HAP-1 (cell line): ENCODE data around the gene POLE3.
"Not testable (repeated sequence)": the region's sequence is repeated elsewhere in the genome, so short reads cannot be mapped to it uniquely, and the experiment has no call there.

Source experiments
- DNase-seq, 2 experiments: peaks; one replicate each; pipeline ENCODE4 v3.0.0-alpha.2; 2016 to 2020; ENCODE audit warnings: low spot score in 2 of 2
- H3K27me3 ChIP-seq: fragments of 250-450 bp; sonication (Bioruptor Pico); 2 replicates; pipeline ENCODE4 v1.5.1; 2020; ENCODE audit warnings: low read depth, mild to moderate bottlenecking, moderate library complexity
- H3K36me3 ChIP-seq: fragments of 250-450 bp; sonication (Bioruptor Pico); replicated peaks from 2 replicates; pipeline ENCODE4 v1.5.1; 2020; ENCODE audit warnings: mild to moderate bottlenecking
- H3K4me1 ChIP-seq: fragments of 250-450 bp; sonication (Bioruptor Pico); 2 replicates; pipeline ENCODE4 v1.5.1; 2020; ENCODE audit warnings: mild to moderate bottlenecking
- H3K4me3 ChIP-seq: fragments of 250-450 bp; sonication (Bioruptor Pico); 2 replicates; pipeline ENCODE4 v1.5.1; 2020; ENCODE audit warnings: mild to moderate bottlenecking, moderate library complexity
- H3K9me3 ChIP-seq: fragments of 250-450 bp; sonication (Bioruptor Pico); 2 replicates; pipeline ENCODE4 v1.5.1; 2020; ENCODE audit warnings: mild to moderate bottlenecking, moderate library complexity
- in situ Hi-C: fragments of 300-500 bp; cut with MboI; formaldehyde crosslinking; loops from 3 replicates; pipeline ENCODE4 v1.14.3; 2020; ENCODE audit warnings: low sequenced_read_pairs, inconsistent platforms, mixed read lengths

The POLE3 gene

GRCh38 chr9:113410207-113410864 lies at the start of gene POLE3, which contains the start of gene C9orf43:
Gene POLE3 (minus strand): TSS chr9:113410675. CDS start chr9:113410293, 382 bp downstream.
Gene C9orf43 (plus strand): TSS chr9:113410747. CDS start chr9:113413494, 2,747 bp downstream.
- peaks cover 39% of the 10 kb centered on the region for H3K36me3 ChIP-seq
- H3K4me1 ChIP-seq, result peaks cover 6% of the 10 kb centered on the region
- peak within 1 kb of the TSS; percentile 95 for H3K4me3 ChIP-seq
- no peaks in the 10 kb centered on the region for H3K27me3 ChIP-seq
- H3K9me3 ChIP-seq, result no peaks in the 10 kb centered on the region
- DNase-seq, result peak; percentile 90 to 96
- in situ Hi-C loops, result no loop called here

- no peaks in the 10 kb centered on the region for H3K27me3 ChIP-seq
- no peak overlapping the region for H3K4me3 ChIP-seq
- no peak for DNase-seq
- no peaks in the 10 kb centered on the region for H3K4me1 ChIP-seq
- no peaks in the 10 kb centered on the region for H3K9me3 ChIP-seq
- in situ Hi-C loops, result no loop called here
- no peaks in the 10 kb centered on the region for H3K36me3 ChIP-seq
Observed at GRCh38 chr9:113456235-113456634, 45.8 kb upstream of the POLE3 start.

GRCh38 chr9:113454914-113455761 lies 44.7 kb upstream of the POLE3 start:
- H3K9me3 ChIP-seq, result no peaks in the 10 kb centered on the region
- H3K4me1 ChIP-seq, result no peaks in the 10 kb centered on the region
- no peaks in the 10 kb centered on the region for H3K36me3 ChIP-seq
- no peak for DNase-seq
- in situ Hi-C loops, result no loop called here
- no peaks in the 10 kb centered on the region for H3K27me3 ChIP-seq
- H3K4me3 ChIP-seq, result no peak overlapping the region

GRCh38 chr9:113452113-113452605 lies 41.7 kb upstream of the POLE3 start:
- in situ Hi-C loops, result no loop called here
- no peak for DNase-seq

GRCh38 chr9:113449376-113449775 lies 38.9 kb upstream of the POLE3 start:
- Histone ChIP-seq H3K36me3 (no peaks in the 10 kb centered on the region), H3K4me1 (no peaks in the 10 kb centered on the region), H3K4me3 (no peak overlapping the region), H3K9me3 (no peaks in the 10 kb centered on the region), H3K27me3 (no peaks in the 10 kb centered on the region)
- in situ Hi-C loops, result loop anchor here (5.0 kb wide), 1 partner anchor 208 kb away; no protein-coding TSS in a partner anchor
- no peak for DNase-seq

More at GRCh38 chr9:113452113-113452605, 41.7 kb upstream of the POLE3 start:
- Histone ChIP-seq H3K4me1 (no peaks in the 10 kb centered on the region), H3K27me3 (no peaks in the 10 kb centered on the region), H3K9me3 (no peaks in the 10 kb centered on the region), H3K4me3 (no peak overlapping the region), H3K36me3 (no peaks in the 10 kb centered on the region)

GRCh38 chr9:113446323-113446740 lies 35.9 kb upstream of the POLE3 start:
- Histone ChIP-seq H3K4me1 (no peaks in the 10 kb centered on the region), H3K36me3 (no peaks in the 10 kb centered on the region), H3K4me3 (no peak overlapping the region), H3K9me3 (no peaks in the 10 kb centered on the region), H3K27me3 (no peaks in the 10 kb centered on the region)
- in situ Hi-C loops, result loop anchor here (5.0 kb wide), 1 partner anchor 211 kb away; no protein-coding TSS in a partner anchor
- peak in 1 of 2 experiments; percentile 59 for DNase-seq

- H3K36me3 ChIP-seq, result no peaks in the 10 kb centered on the region
- no peak overlapping the region for H3K4me3 ChIP-seq
- no peaks in the 10 kb centered on the region for H3K4me1 ChIP-seq
- H3K27me3 ChIP-seq, result no peaks in the 10 kb centered on the region
- no peak for DNase-seq
- H3K9me3 ChIP-seq, result no peaks in the 10 kb centered on the region
- in situ Hi-C loops, result loop anchor here (5.0 kb wide), 1 partner anchor 213 kb away; no protein-coding TSS in a partner anchor
Observed at GRCh38 chr9:113444736-113445135, 34.3 kb upstream of the POLE3 start.

- H3K4me3 ChIP-seq, in situ Hi-C loops, H3K27me3 ChIP-seq, DNase-seq, H3K4me1 ChIP-seq, H3K36me3 ChIP-seq, H3K9me3 ChIP-seq: not testable (repeated sequence)
Observed at GRCh38 chr9:113437716-113438115, 27.2 kb upstream of the POLE3 start.

GRCh38 chr9:113436728-113437515 lies 26.4 kb upstream of the POLE3 start:
- H3K27me3 ChIP-seq, result no peaks in the 10 kb centered on the region; the same call in none of the 2 replicates
- H3K4me1 ChIP-seq, result no peaks in the 10 kb centered on the region
- no peak for DNase-seq
- in situ Hi-C loops, result no loop called here
- H3K4me3 ChIP-seq, result no peak overlapping the region
- no peaks in the 10 kb centered on the region for H3K36me3 ChIP-seq
- H3K9me3 ChIP-seq, result no peaks in the 10 kb centered on the region

- in situ Hi-C loops, result no loop called here
- no peak overlapping the region for H3K4me3 ChIP-seq
- H3K9me3 ChIP-seq, result no peaks in the 10 kb centered on the region
- no peak for DNase-seq
- H3K27me3 ChIP-seq, result no peaks in the 10 kb centered on the region; the same call in 1 of the 2 replicates
- H3K4me1 ChIP-seq, result no peaks in the 10 kb centered on the region
- no peaks in the 10 kb centered on the region for H3K36me3 ChIP-seq
Observed at GRCh38 chr9:113431191-113431590, 20.7 kb upstream of the POLE3 start.

GRCh38 chr9:113428062-113428615 lies 17.7 kb upstream of the POLE3 start:
- no peaks in the 10 kb centered on the region for H3K36me3 ChIP-seq
- in situ Hi-C loops, result no loop called here
- no peaks in the 10 kb centered on the region for H3K4me1 ChIP-seq
- DNase-seq, result no peak
- no peaks in the 10 kb centered on the region; the same call in none of the 2 replicates for H3K27me3 ChIP-seq
- H3K9me3 ChIP-seq, result no peaks in the 10 kb centered on the region
- no peak overlapping the region for H3K4me3 ChIP-seq

- no peaks in the 10 kb centered on the region for H3K36me3 ChIP-seq
- H3K4me1 ChIP-seq, result no peaks in the 10 kb centered on the region
- no peak for DNase-seq
- H3K4me3 ChIP-seq, result no peak overlapping the region
- in situ Hi-C loops, result no loop called here
- H3K9me3 ChIP-seq, result no peaks in the 10 kb centered on the region
- no peaks in the 10 kb centered on the region; the same call in none of the 2 replicates for H3K27me3 ChIP-seq
Observed at GRCh38 chr9:113427629-113428028, 17.2 kb upstream of the POLE3 start.

- Histone ChIP-seq H3K36me3 (no peaks in the 10 kb centered on the region), H3K27me3 (no peaks in the 10 kb centered on the region; the same call in 1 of the 2 replicates), H3K4me3 (no peak overlapping the region), H3K9me3 (no peaks in the 10 kb centered on the region), H3K4me1 (no peaks in the 10 kb centered on the region)
- in situ Hi-C loops, result no loop called here
- DNase-seq, result no peak
Observed at GRCh38 chr9:113426701-113427100, 16.2 kb upstream of the POLE3 start.
